HG02798 (cell line): Measurements from ENCODE around the gene FSD1L.

Experiments
- ATAC-seq: cut with Tn5 transposase; IDR thresholded peaks from one replicate; pipeline ENCODE4 v1.9.1; 2021; ENCODE audit warnings: mild to moderate bottlenecking; ENCODE audit not compliant: unreplicated experiment, poor library complexity

The FSD1L gene

DNA sequence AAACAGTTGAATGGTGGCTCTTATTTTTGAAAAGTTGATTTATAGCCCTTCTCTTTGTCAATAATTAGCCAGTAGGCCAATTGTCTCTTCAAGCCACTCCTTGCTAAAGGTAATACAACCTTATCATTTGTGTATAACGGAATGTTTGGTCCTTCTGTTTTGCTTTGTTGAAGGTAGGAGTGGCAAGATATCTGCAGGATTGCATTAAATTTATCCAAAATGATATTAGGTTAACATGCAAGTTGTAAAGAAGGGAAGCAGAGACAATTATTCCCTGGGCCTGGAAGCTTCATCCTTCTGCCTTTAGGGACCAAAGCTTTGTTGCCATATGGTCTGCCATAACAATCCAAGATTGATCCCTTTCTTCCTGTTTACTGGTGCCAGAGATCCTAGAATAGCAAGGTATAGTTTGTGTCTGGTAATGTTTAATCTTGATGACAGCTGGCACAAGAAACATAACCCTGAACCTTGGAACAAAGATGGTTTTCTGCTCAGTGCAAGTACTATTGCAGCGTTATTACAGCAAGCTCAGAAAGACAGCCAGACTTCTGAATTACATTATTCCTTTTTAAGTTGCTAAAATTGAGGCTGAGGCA, 15.5 kb upstream of the FSD1L start:
- no peak for ATAC-seq

DNA sequence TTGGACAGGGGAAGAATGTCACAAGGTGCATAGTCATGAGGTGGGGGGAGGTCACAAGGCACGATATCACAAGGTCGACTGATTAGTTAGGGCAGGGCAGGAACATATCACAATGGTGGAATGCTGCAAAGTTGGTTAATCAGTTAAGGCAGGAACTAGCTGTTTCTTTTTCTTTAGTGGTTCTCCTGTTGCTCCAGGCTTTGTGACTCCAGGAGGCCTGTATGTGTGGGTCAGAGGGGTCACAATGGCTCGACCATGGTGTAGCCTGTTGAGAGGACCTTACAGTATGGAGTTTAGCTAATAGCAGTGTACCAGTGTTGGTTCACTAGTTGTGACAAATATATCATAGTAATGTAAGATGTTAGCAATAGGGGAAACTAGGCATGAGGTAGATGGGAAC, 12.4 kb upstream of the FSD1L start:
- no peak for ATAC-seq

DNA sequence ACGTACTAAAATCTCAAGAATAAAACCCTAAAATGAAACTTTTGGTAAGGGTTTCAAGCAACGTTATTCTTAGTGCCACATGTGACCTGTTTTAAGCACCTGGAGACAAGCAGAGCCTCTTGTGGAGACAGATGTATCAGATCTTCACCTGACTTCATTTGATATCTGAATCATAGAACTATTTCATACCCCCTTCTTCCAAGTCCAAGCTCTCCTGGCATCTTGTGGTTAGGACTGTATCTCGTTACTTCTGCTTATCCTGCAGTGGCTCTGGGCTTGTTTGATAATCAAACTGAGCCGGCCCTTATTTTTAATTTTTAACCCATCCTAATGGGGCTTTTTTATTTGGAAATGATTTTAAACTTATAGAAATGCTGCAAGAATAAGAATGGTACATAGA, 11.1 kb upstream of the FSD1L start:
- no peak for ATAC-seq

DNA sequence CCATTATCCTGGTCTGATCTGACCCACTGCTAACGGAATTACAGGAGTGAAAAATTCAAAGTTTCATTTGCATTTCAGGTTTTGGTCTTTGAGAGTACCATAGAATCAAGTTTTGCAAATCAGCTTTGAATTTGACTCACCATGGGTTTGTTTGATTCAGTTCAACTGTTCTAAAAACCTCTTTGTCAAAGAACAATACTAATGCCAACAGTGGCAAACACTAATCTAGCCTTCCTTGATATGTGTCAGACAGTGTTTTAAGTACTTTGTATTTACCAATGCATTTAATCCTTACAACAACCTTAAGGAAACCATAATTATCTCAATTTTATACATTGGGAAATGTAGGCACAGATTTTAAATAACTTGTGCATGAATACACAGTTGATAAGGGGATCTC, 10.1 kb upstream of the FSD1L start:
- ATAC-seq = no peak

DNA sequence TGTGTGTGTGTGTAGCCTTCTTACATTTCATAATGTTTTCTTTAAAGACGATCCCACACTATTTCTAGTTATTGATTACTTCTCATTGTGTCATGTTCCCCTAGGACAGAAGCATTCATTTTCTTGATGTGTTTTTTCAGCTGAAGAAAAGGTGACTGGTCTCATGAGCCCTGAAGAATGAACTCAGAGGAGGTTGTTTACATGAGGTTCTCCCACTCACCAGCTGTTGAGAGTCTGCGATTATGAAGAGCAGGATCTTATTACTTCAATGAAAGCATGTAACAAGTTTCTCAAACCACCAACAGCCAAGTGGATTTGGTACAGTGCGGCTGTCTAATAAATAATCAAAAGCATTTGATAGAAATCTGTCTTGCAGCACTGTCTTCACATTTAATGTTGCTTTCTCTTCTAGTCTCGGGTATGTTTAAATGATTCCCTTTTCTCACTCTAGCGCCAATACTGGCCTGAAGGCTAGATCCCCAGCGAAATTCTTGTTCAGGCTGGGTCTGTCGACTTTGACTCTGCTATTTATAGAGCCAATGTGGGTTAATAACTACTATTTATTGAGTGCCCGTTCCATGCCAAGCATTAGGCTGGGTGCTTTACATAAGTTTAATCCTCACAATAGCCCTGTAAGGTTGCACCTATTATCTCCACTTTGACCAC, 9.6 kb upstream of the FSD1L start:
- ATAC-seq = no peak

DNA sequence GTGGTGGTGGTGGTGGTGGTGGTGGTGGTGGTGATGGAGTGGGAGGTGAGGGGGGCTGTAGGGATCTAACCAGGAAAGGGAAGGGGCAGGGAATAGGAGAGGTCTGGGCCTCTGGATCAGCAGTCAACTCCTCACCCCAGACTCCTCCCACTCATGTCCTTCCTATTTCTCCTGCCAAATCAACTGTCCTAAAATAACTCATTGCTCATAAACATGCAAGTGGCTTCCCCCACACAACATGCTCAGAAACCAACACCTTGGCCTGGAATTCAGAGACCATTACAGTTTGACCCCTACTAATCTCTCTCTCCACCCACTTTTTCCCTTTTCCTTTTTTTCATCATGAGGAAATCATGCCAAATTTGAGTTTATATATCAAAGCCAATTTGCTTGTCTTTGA, 8.4 kb upstream of the FSD1L start:
- no peak for ATAC-seq

DNA sequence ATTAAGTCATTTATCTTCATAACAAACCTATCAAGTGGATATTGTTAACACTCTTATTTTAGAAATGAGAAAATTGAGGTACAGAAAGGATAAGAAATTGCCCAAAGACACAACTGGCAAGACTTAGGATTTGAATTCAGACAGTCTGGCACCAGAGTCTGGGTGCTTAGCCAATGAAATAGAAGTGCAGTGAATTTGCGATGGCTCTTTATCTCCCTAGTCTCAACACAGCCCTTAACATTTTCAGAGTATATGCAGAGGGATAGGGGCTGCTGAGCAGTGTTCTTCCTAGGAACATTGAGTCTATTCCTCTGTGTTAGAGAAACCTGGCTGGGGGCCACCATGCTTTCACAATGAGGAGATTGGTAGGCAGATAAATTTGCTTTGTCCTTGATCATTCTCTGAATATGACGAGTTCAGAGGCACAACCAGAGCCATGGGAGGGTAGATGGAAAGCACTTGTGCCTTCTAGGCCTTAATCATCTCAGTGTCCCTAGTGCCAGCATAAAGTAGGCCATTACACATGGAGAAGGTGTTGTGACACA, 6.1 kb upstream of the FSD1L start:
- ATAC-seq = no peak

DNA sequence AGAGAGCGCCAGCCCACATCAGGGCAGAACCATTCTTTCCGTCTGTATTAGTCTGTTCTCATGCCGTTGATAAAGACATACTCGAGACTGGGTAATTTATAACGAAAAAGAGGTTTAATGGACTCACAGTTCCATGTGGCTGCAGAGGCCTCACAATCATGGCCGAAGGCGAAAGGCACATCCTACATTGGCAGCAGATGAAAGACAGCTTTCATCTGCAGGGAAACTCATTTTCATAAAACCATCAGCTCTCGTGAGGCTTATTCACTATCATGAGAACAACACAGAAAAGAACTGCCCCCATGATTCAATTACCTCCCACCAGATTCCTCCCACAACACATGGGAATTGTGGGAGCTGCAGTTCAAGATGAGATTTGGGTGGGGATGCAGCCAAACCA, 4.7 kb upstream of the FSD1L start:
- ATAC-seq = no peak

DNA sequence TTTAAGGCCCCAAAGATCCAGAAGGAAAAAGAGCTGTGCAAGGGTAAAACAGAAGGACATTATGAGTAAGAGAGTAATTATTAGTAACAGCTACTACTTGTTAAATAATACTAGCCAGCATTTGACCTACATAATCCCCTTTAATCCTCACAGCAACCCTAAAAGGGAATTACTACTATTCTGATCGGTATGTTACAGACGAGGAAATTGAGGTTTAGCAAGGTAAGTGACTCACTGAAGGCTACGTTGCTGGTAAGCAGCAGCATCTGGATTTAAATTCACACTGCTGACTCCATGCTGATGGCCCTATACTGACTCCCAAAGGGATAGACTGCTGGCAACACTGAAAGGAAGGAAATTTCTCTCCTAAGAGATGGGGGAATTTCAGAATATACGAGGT, 3.7 kb upstream of the FSD1L start:
- ATAC-seq = no peak

DNA sequence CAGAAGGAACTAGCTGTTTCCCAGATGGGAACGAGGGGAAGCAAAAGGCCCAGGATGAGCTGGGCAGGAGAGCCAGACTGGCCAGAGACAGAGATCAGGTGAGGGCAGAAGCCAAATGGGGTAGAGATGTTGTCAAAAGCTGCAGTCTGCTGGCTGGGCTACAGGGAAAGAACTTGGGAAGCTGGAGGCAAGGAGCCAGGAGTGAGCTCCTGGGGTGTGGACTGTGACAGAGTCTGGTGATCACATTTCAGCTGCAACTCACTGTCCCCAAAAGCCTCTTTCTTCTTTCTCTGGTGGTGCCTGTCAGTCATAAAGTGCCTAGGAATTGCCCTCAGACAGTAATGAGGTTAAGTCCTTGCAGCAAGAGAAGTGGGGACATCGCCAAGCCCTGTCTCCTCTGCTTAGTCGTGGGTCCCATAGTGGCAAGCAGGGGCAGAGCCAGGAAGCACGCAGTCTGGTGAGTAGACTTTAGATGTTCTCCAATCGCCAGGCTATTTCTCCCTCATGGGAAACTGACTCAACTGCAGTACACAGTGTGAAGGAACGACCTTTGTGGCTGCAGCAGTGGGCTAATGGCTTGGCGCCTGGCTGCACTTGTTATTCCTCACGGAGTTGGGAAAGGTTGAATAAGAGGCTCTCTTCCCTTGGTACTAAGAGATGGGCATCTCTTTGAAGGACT, 2.5 kb upstream of the FSD1L start:
- no peak for ATAC-seq

DNA sequence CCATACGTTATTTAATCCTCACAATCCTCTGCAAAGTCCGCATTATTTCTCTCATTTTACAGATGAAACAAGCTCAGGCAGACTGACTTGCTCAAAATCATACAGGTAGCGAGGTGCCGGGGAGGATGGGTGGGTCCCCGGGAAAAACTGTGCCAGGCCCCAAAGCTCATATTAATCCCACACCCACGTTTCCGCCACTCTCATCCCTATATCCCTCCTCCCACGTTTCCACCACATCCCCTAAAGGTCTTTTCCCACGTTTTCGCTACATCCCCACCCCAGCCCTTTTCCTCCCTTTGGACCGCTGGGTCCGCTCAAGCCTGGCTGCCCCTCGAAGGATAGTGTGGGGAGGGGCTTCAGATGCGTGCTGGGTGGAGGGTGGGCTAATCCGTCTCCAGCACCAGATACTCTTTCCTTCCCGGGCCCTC, 434 bp upstream of the FSD1L start:
- ATAC-seq = no peak

DNA sequence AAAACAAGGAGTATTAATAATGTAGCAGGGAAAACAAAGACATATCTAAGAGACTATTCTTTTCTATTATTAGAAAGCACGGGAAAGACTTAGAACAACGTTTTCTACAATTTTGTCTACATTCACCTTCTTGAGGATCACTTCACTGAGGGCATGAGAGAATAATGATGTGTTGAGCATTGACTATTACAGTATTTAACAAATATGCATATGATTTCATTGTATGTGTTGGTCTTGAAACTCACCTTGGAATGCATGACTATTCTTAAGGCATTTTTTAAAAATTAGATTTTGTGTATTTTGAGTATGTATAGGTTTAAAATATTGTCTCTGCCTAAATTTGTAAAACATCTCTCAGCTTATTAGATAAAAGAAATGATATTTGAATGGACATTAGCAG, 1.2 kb downstream of the FSD1L start:
- ATAC-seq = no peak

DNA sequence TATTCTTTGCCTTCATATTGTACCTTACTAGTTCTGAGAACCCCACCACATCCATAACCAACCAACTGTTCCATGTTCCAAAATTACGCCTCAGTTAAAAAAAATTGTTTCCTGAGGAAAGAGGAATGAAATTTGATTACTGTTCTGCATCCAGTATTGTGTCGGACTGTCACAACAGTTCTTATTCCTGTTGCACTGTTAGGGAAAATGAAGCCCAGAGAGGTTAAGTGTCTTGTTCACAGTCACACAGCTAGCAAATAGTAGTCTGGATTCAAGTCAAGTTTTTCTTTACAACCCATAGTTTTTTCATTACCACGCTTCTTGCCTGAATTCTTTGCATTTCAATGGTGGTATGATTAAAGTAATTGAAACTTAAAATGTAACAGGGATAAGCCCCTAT, 4.4 kb downstream of the FSD1L start:
- ATAC-seq = no peak

DNA sequence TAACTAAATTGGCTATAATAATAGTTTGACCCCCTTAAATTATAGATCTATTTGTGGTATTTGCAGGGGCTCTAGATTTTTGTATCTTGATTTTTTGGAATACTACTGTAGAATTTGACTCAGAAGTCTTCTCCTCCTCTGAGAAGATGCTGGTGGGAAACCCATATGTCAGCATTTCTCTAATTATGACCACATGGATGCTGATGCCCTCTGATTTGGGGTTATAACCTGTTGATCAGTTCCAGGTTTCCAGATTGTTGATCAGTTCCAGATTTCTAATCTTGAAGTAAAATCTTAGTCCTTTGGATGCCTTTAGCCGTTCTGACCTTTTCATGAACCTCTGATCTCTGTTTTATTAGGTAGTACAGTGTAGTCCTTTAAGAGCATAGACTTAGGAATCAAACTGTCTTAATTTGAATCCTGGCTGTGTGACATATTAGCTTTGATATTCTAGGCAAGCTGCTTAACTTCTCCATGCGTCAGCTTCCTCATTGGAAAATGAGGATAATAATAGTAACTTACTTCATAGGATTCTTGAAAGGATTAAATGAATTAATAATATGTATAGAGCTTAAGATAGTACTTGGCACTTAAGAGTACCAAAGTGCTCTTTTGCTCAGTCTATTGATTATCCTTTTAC, 8.1 kb downstream of the FSD1L start:
- no peak for ATAC-seq

DNA sequence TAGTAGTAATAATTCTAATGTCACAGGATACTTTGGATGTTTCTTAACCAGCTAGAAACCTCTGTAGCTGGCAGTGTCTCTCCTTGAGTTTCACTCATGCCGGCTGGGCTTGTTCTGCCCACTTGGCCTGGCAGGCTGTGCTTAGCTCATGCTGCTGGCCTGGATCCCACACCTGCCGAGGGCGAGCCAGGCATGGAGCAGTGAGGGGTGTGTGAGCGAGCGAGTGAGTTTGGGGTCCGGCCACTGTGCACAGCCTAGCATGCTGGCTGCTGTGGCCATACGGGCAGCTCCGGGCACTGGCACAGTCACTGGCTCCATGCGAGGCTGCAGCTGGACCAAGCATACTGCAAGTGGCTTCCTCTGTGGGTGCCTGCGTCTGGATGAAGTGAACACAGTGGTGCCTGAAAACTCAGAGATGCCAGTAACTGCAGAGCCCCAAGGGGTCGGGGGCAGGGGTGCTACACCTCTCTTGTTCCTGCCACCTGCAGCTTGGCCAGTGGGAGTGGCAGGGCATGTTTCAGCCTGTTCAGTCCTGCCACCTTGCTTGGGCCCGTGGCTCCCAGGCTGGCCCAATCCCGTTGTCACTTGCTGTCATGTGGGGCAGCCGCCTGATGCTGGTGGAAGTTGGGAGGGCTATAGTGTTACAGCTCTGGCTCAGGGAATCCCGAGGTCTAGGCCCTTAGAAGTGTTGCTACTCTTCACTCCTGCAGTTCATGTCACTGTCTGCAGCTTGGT, 9.9 kb downstream of the FSD1L start:
- no peak for ATAC-seq

DNA sequence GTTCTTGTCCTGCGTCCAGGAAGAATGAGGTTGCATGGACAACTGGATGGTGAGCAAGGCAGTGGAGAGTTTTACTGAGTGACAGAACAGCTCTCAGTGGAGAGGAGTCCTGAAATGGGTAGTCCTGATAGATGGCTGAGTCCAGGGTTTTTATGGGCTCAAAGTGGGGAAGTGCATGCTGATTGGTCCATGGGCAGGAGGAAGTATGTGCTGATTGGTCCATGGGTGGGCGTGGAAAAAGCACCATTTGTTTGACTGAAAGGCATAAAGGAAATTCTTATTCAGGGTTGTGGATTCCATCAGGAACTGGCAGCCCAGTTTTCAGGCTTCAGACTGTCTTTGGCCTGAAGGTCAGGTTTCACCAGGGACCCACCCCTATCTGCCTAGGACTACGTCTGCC, 10.6 kb downstream of the FSD1L start:
- no peak for ATAC-seq

DNA sequence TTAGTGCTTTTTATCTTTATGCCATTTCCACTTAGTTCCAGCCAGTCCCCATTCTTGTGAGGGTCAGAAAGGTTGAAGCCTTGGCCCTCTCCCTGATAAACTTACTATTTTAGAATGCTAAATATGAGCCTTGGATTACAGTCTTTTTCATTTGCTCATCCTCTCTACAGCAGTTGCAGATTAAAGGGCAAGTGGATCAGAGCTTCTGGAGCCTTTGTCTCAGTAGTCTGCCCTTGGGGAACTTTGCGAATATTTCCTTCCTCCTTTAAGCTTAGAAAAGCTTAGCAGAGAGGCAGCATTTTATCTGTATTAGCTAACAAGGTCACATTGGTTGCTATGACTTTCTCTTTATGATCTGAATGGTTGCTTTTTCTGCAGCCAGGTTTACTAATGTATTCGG, 11.5 kb downstream of the FSD1L start:
- no peak for ATAC-seq

DNA sequence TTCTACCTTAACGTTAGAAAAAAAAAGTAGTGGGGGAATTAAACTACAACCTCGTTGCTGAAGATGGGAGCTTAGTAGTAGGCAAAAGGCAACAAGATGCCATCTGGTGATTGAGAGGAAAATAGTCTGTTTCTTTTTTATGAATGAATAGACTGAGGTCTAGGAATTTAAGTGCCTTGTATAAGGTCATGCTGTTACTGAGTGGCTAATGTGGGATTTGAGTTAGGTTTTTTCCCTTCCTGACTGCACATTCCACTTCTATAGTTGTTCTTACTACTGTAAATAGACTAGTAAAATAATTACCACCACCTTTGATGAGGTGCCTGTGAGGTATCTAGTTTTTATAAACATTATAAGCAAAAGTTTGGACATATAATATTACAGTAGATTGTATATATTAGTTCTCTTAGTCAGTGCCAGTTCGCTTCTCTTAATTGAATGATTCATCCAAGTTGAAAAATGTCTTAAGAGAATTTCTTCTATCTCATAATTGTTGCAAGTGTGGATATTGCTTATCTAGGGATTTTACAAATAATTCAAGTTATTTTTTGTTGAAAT, 19.1 kb downstream of the FSD1L start:
- no peak for ATAC-seq

DNA sequence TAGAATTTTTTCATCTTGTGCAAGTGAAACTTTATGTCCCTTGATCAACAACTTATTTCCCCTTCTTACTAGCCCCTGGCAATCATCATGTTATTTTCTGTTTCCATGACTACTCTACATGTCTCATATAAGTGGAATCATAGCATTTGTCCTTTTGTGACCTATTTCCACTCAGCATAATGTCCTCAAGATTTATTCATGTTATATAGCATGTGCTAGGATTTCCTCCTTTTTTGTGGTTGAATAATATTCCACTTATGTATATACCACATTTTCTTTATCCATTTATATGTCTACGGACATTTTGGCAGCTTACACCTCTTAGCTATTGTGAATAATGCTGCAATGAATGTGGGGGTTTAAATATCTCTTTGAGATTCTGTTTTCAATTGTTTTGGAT, 21.0 kb downstream of the FSD1L start:
- ATAC-seq = no peak

DNA sequence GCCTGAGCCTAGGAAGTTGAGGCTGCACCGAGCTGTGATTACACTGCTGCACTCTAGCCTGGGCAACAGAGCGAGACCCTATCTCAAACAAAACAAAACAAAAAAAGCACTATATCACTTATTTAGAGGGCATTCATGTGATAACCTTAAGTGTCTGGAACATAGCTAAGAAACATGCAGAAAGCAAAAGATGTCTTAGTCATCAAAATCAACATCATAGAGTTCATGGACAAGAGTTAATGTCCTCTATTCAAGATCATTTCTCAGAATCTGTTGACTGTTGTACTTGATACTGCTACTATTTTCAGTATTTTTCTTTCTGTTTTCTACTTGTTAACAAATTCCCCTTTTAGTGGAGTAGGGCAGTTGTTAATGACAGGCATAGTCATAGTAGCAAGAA, 25.4 kb downstream of the FSD1L start:
- no peak for ATAC-seq
